Measurements from ENCODE around the gene RPL10.

DNA sequence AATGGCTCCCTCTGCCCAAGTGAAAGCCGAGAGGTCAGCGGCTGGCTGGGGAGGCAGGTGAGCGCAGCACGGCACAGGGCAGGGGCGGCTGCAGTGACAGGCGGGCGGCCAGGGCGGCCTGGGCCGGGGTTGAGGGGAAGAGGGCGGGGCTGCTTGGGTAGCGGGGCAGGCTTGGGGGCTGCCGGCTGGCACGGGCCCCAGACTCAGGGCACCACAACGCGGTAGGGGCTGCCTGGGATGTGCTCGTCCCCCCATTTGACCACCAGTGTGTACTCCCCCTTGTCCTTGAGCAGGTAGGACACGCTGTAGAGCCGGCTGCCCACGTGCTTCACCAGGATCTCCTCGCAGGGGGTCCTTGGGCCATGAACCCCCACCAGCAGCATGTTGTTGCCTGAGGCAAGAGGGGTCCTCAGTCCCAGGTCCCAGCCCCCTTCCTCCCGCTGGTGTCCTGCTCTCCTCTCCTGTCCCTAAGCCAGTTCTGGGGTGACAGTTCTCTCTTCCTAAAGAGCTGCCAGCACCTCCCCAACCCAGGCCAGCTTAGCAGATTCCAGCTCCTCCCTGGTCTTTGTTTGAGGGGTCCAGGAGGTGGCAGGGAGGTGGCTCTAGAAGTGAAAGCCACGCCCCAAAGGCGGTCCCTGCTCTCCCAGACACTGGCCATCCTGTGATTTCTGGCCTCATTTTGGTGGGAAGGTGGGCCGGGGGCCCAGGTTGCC lies 49.4 kb upstream of the RPL10 start:
- TF ChIP-seq POLR2A (IDR thresholded peaks at IDR 0.05) (no peak), CTCF (IDR thresholded peaks at IDR 0.05) (no peak)
